Stimulated activated memory B cell treated with anti-CD40 and anti-IgM and Interleukin-4, amounts not matched to agents 10 μg/mL and 1 μg/mL and 100 μg/mL, for 72 hours (primary cell): ENCODE measurements around the gene AK5.

Experiments
- ATAC-seq: fragments of 150-1000 bp; cut with Tn5 transposase; 2 replicates; pipeline ENCODE4 v1.10.0; 2021
- H3K27ac Mint-ChIP-seq: one replicate; pipeline ENCODE4 v1.8.0; 2022; ENCODE audit warnings: mild to moderate bottlenecking, mixed read lengths
- H3K27me3 Mint-ChIP-seq: one replicate; pipeline ENCODE4 v1.8.0; 2022; ENCODE audit warnings: mixed read lengths
- H3K36me3 Mint-ChIP-seq: one replicate; pipeline ENCODE4 v1.8.0; 2022; ENCODE audit warnings: mixed read lengths
- H3K4me1 Mint-ChIP-seq: one replicate; pipeline ENCODE4 v1.8.0; 2022; ENCODE audit warnings: mixed read lengths
- H3K4me3 Mint-ChIP-seq: one replicate; pipeline ENCODE4 v1.8.0; 2022; ENCODE audit warnings: mild to moderate bottlenecking, moderate library complexity, mixed read lengths
- H3K9me3 Mint-ChIP-seq: one replicate; pipeline ENCODE4 v1.8.0; 2022; ENCODE audit warnings: mixed read lengths

Gene AK5

DNA sequence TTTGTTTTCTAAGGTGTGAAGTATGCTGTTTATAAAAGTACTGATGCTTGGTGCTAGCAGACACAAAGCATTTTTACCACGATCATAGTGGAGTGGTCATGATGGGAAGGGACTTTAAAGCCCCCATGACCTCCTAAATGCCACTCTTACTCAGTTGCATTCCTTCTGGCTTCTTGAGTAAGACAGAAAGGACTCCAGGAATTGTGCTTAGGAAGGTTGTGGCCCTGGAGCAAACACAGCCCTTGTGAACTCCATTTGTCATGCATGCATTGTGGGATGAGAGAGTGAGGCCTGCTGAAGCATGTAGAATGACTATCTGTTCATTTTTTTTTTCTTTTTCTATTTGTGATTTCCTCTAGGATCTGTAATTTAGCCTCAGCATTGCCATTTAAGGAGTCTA lies 34.2 kb downstream of the AK5 start:
- H3K27ac Mint-ChIP-seq = no peak overlapping the region
- peaks cover 16% of the 10 kb centered on the region for H3K27me3 Mint-ChIP-seq
- ATAC-seq = no peak
- no peaks in the 10 kb centered on the region for H3K36me3 Mint-ChIP-seq
- no peaks in the 10 kb centered on the region for H3K4me1 Mint-ChIP-seq
- no peak overlapping the region for H3K4me3 Mint-ChIP-seq
- no peaks in the 10 kb centered on the region for H3K9me3 Mint-ChIP-seq

DNA sequence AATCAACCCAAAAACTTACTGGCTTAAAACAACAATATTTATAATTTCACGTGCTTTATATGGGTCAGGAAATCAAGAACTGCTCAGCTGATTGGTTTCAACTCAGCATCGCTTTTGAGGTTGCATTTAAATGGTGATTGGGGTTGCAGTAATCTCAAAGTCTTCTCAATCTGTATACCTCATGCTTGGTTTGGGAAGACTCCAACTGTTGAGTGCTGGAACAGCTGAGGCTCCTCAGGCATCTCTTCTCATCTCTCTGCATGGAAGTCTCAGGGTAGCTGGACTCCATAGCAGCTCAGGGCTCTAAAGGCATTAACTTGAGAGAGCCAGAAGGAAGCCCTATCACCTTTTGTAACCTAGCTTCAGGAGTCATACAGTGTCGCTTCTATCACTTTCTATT lies 35.1 kb downstream of the AK5 start:
- Mint-ChIP-seq H3K36me3 (no peaks in the 10 kb centered on the region), H3K4me1 (no peaks in the 10 kb centered on the region), H3K4me3 (no peak overlapping the region), H3K27me3 (peaks cover 18% of the 10 kb centered on the region), H3K9me3 (no peaks in the 10 kb centered on the region), H3K27ac (no peak overlapping the region)
- no peak for ATAC-seq

DNA sequence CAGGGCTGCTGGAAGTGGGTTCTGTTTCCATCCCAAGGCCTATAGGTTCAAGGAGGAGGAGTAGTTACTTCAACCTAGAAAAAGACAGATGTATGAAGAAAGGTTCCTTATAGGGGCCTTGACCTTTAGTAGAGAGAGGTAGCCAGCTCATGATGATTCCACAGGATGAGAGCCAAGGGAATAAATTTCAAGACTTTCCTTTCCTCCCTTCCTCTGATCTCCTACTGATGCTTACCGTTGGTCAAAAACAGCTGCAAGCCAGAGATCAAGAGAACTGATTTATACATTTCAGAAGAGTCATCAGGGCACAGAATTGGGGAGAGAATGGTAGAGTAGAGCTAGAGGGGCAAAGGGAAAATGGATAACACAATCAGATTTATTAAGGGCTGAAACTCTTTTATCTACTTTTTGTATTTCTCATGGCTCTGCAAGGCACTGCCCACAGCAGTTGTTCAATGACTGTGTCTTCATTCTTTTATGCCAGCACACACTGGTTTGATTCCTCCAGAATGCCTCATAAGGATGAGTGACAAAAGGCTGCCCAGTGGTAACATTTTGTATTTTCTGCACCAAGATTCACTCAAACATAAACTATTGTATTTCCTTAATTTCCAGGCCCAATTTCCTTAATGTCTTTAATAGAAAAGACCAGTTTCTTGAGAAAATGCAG lies 37.4 kb downstream of the AK5 start:
- no peaks in the 10 kb centered on the region for H3K4me1 Mint-ChIP-seq
- H3K27me3 Mint-ChIP-seq = peaks cover 9% of the 10 kb centered on the region
- no peaks in the 10 kb centered on the region for H3K9me3 Mint-ChIP-seq
- no peak for ATAC-seq
- no peak overlapping the region for H3K4me3 Mint-ChIP-seq
- no peaks in the 10 kb centered on the region for H3K36me3 Mint-ChIP-seq
- no peak overlapping the region for H3K27ac Mint-ChIP-seq

DNA sequence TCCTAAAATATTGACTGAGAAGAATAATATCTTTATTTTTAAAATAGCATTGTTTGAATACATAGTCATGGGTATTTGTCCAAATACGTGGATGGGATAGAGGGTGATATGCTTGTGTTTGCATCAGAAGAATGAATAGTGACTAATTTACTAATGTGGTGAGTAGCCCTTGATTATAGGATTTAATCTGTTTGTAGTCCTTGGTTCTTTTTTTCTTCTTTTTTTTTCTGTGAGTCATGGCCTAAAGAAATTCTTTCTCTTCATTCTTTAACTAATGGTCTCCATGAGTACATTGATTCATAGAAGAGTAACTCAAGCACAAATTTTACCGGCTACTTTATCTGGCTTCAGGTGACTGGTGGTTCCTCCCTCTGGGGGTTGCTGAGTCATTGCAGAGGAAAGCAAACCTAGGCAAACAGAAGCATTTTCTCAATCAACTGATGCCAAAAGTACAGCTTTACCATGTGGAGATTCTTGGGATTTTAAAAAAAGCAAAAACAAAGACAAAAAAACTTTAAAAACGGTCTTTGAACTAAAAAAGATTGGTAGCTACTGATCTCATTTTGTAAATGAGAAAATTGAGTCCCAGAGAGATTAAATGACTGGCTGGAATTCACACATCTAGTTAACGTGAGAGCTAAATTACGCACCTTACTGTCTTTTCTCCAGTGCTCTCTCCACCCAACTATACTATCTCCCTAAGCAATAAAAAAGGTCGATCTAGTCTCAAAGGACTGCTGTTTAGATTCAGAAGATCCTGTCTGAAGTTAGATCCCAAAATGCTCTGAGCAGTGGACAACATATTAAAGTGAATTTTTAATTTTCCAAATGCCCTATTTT lies 40.5 kb downstream of the AK5 start:
- ATAC-seq = no peak
- no peaks in the 10 kb centered on the region for H3K4me1 Mint-ChIP-seq
- no peak overlapping the region for H3K4me3 Mint-ChIP-seq
- H3K27me3 Mint-ChIP-seq = peaks cover 9% of the 10 kb centered on the region
- H3K9me3 Mint-ChIP-seq = no peaks in the 10 kb centered on the region
- H3K36me3 Mint-ChIP-seq = no peaks in the 10 kb centered on the region
- no peak overlapping the region for H3K27ac Mint-ChIP-seq

DNA sequence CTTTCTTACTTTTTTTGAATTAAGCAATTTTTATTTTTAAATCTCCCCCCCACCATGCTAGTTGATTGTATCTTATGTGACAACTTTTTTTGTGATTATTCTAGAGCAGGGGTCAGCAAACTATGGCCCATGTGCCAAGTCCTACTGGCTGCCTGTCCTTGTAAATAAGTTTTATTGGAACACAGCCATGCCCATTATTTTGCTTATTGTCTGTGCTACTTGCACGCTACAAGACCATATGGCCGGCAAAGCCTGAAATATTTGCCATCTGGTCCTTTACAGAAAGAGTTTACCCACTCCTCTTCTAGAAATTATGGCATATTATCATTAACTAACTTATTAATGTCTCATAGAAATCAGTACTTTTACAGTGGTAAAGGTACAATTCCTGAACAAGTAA lies 51.7 kb downstream of the AK5 start:
- peaks cover 13% of the 10 kb centered on the region for H3K27me3 Mint-ChIP-seq
- no peak overlapping the region for H3K4me3 Mint-ChIP-seq
- no peak overlapping the region for H3K27ac Mint-ChIP-seq
- H3K36me3 Mint-ChIP-seq = no peaks in the 10 kb centered on the region
- H3K4me1 Mint-ChIP-seq = no peaks in the 10 kb centered on the region
- peaks cover 4% of the 10 kb centered on the region for H3K9me3 Mint-ChIP-seq
- ATAC-seq = no peak

DNA sequence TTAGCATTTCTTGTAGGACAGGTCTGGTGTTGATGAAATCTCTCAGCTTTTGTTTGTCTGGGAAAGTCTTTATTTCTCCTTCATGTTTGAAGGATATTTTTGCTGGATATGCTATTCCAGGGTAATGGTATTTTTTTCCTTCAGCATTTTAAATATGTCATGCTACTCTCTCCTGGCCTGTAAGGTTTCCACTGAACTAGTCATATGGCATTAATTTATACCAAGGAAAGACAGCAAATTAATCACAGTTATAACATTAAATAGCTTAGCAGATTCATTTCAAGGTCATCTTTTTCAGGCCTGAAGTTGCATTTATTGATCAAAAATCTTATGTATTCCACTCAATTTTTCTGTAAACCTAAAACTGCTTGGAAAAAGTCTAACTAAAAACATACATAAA lies 54.9 kb downstream of the AK5 start:
- Mint-ChIP-seq H3K9me3 (peaks cover 4% of the 10 kb centered on the region), H3K4me1 (no peaks in the 10 kb centered on the region), H3K27ac (no peak overlapping the region), H3K27me3 (peaks cover 21% of the 10 kb centered on the region), H3K36me3 (no peaks in the 10 kb centered on the region), H3K4me3 (no peak overlapping the region)
- ATAC-seq = no peak

DNA sequence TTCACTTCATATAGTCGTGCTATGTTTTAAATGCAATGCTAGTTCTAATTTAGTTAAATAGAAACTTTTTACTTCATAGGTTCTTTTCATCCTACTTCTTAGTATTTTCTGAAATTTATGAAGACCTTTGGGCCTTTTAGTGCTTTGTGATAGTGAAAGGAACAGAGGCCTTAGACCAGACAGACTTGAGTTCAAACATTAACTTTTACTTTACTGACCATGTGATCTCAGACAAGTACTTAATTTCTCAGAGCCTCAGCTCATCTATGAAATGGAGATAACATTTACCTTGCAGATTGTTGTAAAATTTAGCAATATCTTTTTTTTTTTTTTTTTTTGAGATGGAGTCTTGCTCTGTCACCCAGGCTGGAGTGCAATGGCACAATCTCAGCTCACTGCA lies 57.5 kb downstream of the AK5 start:
- H3K4me3 Mint-ChIP-seq = no peak overlapping the region
- H3K9me3 Mint-ChIP-seq = peaks cover 3% of the 10 kb centered on the region
- no peak overlapping the region for H3K27ac Mint-ChIP-seq
- ATAC-seq = no peak
- H3K36me3 Mint-ChIP-seq = no peaks in the 10 kb centered on the region
- peaks cover 25% of the 10 kb centered on the region for H3K27me3 Mint-ChIP-seq
- no peaks in the 10 kb centered on the region for H3K4me1 Mint-ChIP-seq

DNA sequence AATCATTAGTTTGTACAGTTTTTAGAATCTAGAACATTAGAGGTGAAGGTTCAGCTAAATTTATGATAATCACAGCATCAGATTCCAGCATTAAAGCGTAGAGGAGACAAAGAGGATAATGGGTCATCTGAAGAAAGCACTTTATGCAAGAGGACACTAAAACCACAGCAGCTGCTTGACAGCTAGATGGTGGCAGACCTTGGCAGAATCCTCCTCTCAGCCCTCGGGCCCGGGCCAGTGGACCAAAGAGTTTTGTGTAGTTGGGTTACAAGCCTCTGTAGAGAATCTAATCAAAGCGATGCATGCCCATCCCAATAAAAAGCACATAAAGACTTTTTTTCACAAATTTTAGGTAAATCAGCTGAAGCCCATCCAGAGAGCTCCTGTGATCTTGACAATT lies 59.4 kb downstream of the AK5 start:
- Mint-ChIP-seq H3K27me3 (peaks cover 25% of the 10 kb centered on the region), H3K27ac (no peak overlapping the region), H3K9me3 (no peaks in the 10 kb centered on the region), H3K4me1 (no peaks in the 10 kb centered on the region), H3K36me3 (no peaks in the 10 kb centered on the region), H3K4me3 (no peak overlapping the region)
- no peak for ATAC-seq

DNA sequence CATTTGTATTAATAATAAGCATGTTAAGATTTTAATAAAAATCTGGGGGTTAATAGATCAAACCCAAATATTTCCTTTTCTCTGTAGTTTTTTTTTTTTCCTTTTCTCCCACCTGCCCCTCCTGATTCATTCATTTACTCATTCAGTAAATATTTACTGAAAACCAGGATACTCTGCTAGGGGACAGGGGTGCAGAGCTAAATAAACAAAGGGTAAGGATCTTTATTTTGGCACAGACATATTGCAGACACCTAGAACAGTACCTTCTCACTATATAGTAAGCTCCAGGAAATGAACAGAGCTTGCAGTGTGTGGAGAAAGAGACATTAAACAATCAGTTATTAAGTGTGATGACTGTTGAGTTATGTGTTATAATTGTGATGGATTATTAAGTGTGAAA lies 60.9 kb downstream of the AK5 start:
- Mint-ChIP-seq H3K36me3 (no peaks in the 10 kb centered on the region), H3K27me3 (peaks cover 25% of the 10 kb centered on the region), H3K27ac (no peak overlapping the region), H3K9me3 (no peaks in the 10 kb centered on the region), H3K4me3 (no peak overlapping the region), H3K4me1 (no peaks in the 10 kb centered on the region)
- no peak for ATAC-seq

DNA sequence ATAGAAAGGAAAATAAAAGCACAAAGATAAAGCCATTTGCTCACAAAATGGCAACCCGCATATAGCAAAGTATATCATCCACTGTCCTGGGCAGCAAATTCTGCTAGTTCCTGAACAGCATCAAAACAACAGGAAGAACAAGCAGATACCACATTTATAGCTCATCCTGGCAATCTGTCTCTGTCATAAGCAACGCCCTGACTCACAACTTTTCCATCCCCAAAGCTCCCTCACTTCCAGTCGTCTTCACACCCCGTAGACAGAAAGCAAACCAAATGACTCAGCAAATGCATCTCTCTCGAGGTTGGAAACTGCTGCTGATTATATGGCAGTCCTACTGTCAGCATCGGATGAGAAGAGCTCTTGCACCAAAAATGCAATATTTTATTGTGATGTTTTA lies 65.8 kb downstream of the AK5 start:
- Mint-ChIP-seq H3K27ac (no peak overlapping the region), H3K4me3 (no peak overlapping the region), H3K4me1 (no peaks in the 10 kb centered on the region), H3K9me3 (no peaks in the 10 kb centered on the region), H3K36me3 (no peaks in the 10 kb centered on the region), H3K27me3 (peaks cover 8% of the 10 kb centered on the region)
- ATAC-seq = no peak

DNA sequence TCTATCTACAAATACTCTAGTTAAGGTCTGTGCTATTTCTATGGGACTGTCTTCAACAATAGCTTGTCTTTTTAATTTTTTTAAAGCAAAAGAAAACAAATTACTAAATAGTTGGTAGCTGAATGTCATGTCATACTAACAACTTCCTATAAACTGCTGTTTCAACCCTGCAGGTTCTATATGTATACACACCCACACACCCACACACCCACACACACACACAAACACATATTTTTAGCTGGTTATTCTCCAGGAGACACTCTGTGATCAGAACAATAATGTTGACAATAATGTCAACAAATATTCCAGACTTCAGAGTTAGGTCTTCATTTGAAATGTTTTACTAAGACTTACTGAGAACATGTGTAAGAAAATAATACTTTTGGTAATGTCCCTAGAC lies 66.7 kb downstream of the AK5 start:
- Mint-ChIP-seq H3K27me3 (peaks cover 3% of the 10 kb centered on the region), H3K4me3 (no peak overlapping the region), H3K9me3 (no peaks in the 10 kb centered on the region), H3K4me1 (no peaks in the 10 kb centered on the region), H3K27ac (no peak overlapping the region), H3K36me3 (no peaks in the 10 kb centered on the region)
- no peak for ATAC-seq

DNA sequence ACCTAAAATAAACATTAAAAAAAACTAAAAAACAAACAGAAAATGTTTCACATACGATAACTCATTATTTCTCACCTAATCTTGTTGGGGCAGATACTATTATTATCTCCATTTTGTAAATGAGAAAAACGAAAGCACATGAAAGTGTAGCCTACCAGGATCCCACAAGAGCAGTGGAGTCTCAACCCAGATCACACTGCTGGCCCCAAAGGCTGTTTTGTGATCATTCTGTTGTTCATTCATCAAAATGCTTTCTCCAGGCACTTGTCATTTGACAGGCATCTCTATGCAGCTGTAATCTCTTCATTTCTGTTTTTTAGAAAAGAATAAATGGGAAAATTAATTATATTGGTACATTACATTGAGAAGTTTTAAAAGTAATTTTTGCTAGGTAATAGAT lies 67.5 kb downstream of the AK5 start:
- Mint-ChIP-seq H3K4me3 (no peak overlapping the region), H3K27me3 (no peaks in the 10 kb centered on the region), H3K9me3 (no peaks in the 10 kb centered on the region), H3K36me3 (no peaks in the 10 kb centered on the region), H3K27ac (no peak overlapping the region), H3K4me1 (no peaks in the 10 kb centered on the region)
- no peak for ATAC-seq

DNA sequence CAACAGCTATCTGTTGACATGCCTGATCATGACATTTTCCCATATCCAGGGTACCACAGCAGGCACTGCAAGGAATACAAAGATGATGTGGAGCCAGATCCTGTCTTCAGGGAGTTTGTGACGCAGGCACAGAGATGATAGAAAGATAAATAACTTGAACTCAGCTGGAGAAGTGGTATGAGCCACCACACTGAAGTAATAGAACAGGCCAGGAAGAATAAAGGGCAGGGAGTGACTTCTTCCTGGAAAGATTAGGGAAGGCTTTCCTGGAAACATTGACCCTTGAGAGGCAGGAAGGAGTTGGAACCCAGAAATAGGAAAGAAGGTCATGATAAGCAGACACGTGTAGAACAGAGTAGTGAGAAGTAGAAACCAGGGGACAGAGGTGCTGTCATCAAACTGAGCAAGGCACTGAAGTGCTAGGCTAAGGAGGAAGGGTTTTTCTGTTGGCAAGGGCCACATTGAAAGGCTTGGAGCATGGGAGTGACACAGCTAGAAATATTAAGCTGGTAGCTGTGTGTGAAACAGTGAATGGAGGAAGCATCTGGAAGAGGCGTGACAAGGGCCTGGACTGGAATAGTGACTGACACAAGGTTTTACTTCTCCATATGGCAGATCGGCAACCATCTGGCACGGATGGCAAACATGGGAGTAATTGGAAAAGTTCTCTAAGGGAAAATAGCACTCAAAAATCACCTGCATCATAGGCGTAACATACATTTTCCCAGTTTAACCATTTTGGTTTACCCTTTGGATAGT lies 68.4 kb downstream of the AK5 start:
- no peaks in the 10 kb centered on the region for H3K36me3 Mint-ChIP-seq
- no peaks in the 10 kb centered on the region for H3K27me3 Mint-ChIP-seq
- H3K4me3 Mint-ChIP-seq = no peak overlapping the region
- no peak overlapping the region for H3K27ac Mint-ChIP-seq
- no peaks in the 10 kb centered on the region for H3K4me1 Mint-ChIP-seq
- peak; percentile 27 for ATAC-seq
- H3K9me3 Mint-ChIP-seq = no peaks in the 10 kb centered on the region

DNA sequence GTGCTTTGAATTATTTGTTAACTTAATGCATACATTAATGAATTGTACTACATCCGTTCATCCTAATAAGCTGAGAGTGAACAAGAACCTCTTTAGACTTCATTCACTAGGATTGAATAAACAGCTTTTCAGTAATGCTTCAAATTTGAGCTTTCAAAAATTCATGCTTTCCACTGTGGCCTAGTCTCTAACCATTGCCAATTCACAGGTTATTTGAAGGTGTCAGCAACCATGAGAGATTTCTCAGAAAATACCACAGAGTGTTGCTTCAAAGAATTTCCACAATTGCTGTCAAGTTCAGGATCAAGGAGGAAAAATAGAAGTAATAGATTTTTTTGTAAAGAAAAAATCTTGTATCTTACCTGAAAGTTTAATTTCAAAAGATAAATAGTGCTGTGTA lies 72.7 kb downstream of the AK5 start:
- Mint-ChIP-seq H3K36me3 (no peaks in the 10 kb centered on the region), H3K4me1 (no peaks in the 10 kb centered on the region)
- ATAC-seq = no peak

DNA sequence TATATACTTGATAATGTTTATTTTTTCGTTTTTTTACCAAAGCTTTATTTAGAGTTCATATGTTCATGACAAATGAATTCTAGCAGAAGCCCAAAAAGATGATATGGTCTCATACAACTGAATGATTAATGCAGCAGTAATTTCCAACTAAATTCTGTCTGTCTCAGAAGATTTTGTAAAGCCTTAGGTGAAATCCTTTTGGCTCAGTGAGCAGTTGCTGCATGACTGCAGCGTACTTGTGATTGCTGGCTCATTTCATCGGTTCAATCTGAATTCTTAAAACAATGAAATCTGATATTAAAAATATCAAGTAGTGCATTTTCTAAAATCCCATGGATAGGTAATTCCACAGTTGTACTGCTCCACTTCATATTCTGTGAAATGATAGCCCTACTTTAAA lies 73.2 kb downstream of the AK5 start:
- Mint-ChIP-seq H3K4me1 (no peaks in the 10 kb centered on the region), H3K4me3 (no peak overlapping the region), H3K36me3 (no peaks in the 10 kb centered on the region), H3K27me3 (no peaks in the 10 kb centered on the region), H3K9me3 (no peaks in the 10 kb centered on the region), H3K27ac (no peak overlapping the region)
- no peak for ATAC-seq

More for the DNA sequence above, 72.7 kb downstream of the AK5 start:
- Mint-ChIP-seq H3K27ac (no peak overlapping the region), H3K9me3 (no peaks in the 10 kb centered on the region), H3K4me3 (no peak overlapping the region), H3K27me3 (no peaks in the 10 kb centered on the region)

DNA sequence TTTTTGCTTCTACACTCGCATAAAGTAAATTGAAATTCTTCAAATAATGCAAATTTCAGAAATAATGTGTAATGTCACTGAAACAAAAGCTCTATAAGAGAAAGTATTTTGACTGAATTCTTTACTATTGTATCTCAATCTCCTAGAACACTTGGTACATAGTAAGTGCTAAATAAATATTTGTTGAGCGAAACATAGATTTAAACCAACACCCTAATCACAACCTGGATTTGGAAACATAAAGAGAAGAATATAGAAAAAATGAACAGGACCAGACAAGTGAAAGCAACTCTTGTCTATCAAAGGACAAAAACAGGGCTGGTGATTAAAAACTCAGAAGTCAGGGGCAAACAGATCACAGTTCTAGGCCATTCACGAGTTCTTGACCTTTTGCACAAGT lies 74.3 kb downstream of the AK5 start:
- no peak overlapping the region for H3K4me3 Mint-ChIP-seq

More for the DNA sequence above, 74.3 kb downstream of the AK5 start:
- Mint-ChIP-seq H3K4me1 (no peaks in the 10 kb centered on the region), H3K36me3 (no peaks in the 10 kb centered on the region), H3K27me3 (no peaks in the 10 kb centered on the region), H3K27ac (no peak overlapping the region), H3K9me3 (no peaks in the 10 kb centered on the region)
- ATAC-seq = no peak
